SH-SY5Y (cell line): ENCODE measurements around the gene VSX1.

Experiments used
- GATA2 ChIP-seq: IDR thresholded peaks from 2 replicates; pipeline ENCODE4 v1.6.1; 2011; ENCODE audit warnings: mild to moderate bottlenecking, low read depth, low read length
- GATA3 ChIP-seq: IDR thresholded peaks from 2 replicates; pipeline ENCODE4 v1.6.1; 2011; ENCODE audit warnings: low read depth, mild to moderate bottlenecking, low read length, moderate library complexity

- TF ChIP-seq GATA2 = no peak
- no peak for TF ChIP-seq GATA3
Measured at GRCh38 chr20:25081065-25081729, 744 bp downstream of the VSX1 start.
